CD4-positive, alpha-beta T cell (primary cell): Measurements from ENCODE around the gene RPGRIP1L. TPM values are rescaled to one million over a fixed set of nuclear protein-coding genes. Genes with fewer than 3 reads are reported as not detected.

Source experiments
- ATAC-seq: fragments of 200-7000 bp; cut with Tn5 transposase; one replicate; pipeline ENCODE4 v1.10.0; 2022; ENCODE audit warnings: mild to moderate bottlenecking; ENCODE audit not compliant: poor library complexity
- CTCF ChIA-PET: fragments of 350-600 bp; sonication (Branson Sonifier 250); formaldehyde crosslinking; loops from one replicate; lab custom pipeline; 2021; ENCODE audit warnings: antibody characterized with exemption, inconsistent platforms; lab: Charles Lee
- POLR2A ChIA-PET: fragments of 350-600 bp; sonication (Branson Sonifier 250); formaldehyde crosslinking; loops from one replicate; lab custom pipeline; 2021; ENCODE audit warnings: antibody characterized with exemption, inconsistent platforms; lab: Charles Lee
- DNase-seq, 14 experiments: peaks; one replicate each; pipeline ENCODE4 v3.0.0-alpha.2; 2013 to 2020; ENCODE audit warnings: mixed read lengths in 2 of 14
- H3K27ac ChIP-seq, 2 donors: one replicate each; pipeline versions ENCODE4 v1.5.1 to v1.7.0; 2013; ENCODE audit warnings: low read length in 2 of 2, low read depth in 1 of 2, mild to moderate bottlenecking in 1 of 2
- H3K27me3 ChIP-seq, 2 experiments: 1 replicate in 1 of 2; 2 replicates in 1 of 2; pipeline versions ENCODE4 v1.6.1 to v1.7.0; 2013; ENCODE audit warnings: low read length in 2 of 2, control low read depth in 1 of 2, mild to moderate bottlenecking in 1 of 2, moderate library complexity in 1 of 2; ENCODE audit not compliant: insufficient read depth in 2 of 2, control insufficient read depth in 1 of 2
- H3K36me3 ChIP-seq: one replicate; pipeline ENCODE4 v1.6.1; 2013; ENCODE audit warnings: low read length, control low read depth; ENCODE audit not compliant: insufficient read depth
- H3K4me1 ChIP-seq: one replicate; pipeline ENCODE4 v1.6.1; 2013; ENCODE audit warnings: low read length, control low read depth; ENCODE audit not compliant: insufficient read depth
- H3K4me3 ChIP-seq: one replicate; pipeline ENCODE4 v1.5.1; 2013; ENCODE audit warnings: mild to moderate bottlenecking, low read length, moderate library complexity
- H3K9me3 ChIP-seq, 2 experiments: 1 replicate in 1 of 2; 2 replicates in 1 of 2; pipeline versions ENCODE4 v1.6.1 to v1.7.0; 2013; ENCODE audit warnings: low read length in 2 of 2, mild to moderate bottlenecking in 2 of 2, control low read depth in 1 of 2, moderate library complexity in 1 of 2; ENCODE audit not compliant: control insufficient read depth in 1 of 2, insufficient read depth in 1 of 2
- H3K27ac Mint-ChIP-seq: one replicate; pipeline ENCODE4 v1.8.0; 2020; ENCODE audit warnings: mixed read lengths
- H3K27me3 Mint-ChIP-seq: one replicate; pipeline ENCODE4 v1.8.0; 2021; ENCODE audit warnings: mixed read lengths
- H3K36me3 Mint-ChIP-seq: one replicate; pipeline ENCODE4 v1.8.0; 2021; ENCODE audit warnings: low read depth, mixed read lengths
- H3K4me1 Mint-ChIP-seq: one replicate; pipeline ENCODE4 v1.8.0; 2021; ENCODE audit warnings: low read depth, mixed read lengths
- H3K4me3 Mint-ChIP-seq: one replicate; pipeline ENCODE4 v1.8.0; 2020; ENCODE audit warnings: mild to moderate bottlenecking, mixed read lengths
- H3K9me3 Mint-ChIP-seq: one replicate; pipeline ENCODE4 v1.8.0; 2020; ENCODE audit warnings: mixed read lengths
- intact Hi-C, 2 experiments: fragments of 100-400 bp; cut with DNase I in 1 of 2; cut with micrococcal nuclease in 1 of 2; formaldehyde crosslinking; loops; one replicate each; pipeline versions ENCODE4 v1.15.1 to v1.9.0; 2023 to 2025; cut with DNase I, micrococcal nuclease
- total RNA-seq, 174 experiments: library from RNA in 2 of 174; stranded (reverse) in 2 of 174; gene quantifications; one replicate each; pipeline ENCODE4 v1.2.3 and lab custom pipeline; 2021 to 2026
- TF ChIP-seq, protein P1 (sequence below): fragments of 200-600 bp; IDR thresholded peaks from one replicate; pipeline ENCODE4 v1.8.0; 2022; ENCODE audit warnings: antibody characterized with exemption, mild to moderate bottlenecking

RPGRIP1L gene
- total RNA-seq, 2 experiments from 2014 or later = 2.4 to 2.5 TPM

DNA sequence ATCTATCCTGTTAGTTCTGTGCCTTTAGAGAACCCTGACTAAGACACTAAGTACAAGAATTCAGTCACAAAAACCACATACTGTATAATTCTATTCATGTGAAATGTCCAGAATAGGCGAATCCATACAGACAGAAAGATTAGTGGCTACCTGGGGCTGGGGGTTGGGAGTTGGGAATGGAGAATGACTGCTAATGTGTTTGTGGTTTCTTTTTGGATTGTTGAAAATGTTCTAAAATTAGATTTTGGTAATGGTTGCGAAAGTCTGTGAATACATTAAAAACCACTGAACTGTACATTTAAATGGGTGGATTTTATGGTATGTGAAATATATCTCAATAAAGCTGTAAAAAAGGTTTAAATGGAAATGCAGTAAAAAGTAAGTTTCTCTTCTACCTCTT lies 120.3 kb downstream of the RPGRIP1L start:
- TF ChIP-seq, protein P1, sequence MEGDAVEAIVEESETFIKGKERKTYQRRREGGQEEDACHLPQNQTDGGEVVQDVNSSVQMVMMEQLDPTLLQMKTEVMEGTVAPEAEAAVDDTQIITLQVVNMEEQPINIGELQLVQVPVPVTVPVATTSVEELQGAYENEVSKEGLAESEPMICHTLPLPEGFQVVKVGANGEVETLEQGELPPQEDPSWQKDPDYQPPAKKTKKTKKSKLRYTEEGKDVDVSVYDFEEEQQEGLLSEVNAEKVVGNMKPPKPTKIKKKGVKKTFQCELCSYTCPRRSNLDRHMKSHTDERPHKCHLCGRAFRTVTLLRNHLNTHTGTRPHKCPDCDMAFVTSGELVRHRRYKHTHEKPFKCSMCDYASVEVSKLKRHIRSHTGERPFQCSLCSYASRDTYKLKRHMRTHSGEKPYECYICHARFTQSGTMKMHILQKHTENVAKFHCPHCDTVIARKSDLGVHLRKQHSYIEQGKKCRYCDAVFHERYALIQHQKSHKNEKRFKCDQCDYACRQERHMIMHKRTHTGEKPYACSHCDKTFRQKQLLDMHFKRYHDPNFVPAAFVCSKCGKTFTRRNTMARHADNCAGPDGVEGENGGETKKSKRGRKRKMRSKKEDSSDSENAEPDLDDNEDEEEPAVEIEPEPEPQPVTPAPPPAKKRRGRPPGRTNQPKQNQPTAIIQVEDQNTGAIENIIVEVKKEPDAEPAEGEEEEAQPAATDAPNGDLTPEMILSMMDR = no peak
- Mint-ChIP-seq H3K27me3 (no peaks in the 10 kb centered on the region), H3K36me3 (no peaks in the 10 kb centered on the region), H3K27ac (no peak overlapping the region), H3K4me1 (no peaks in the 10 kb centered on the region), H3K4me3 (no peak overlapping the region), H3K9me3 (no peaks in the 10 kb centered on the region)
- no peaks in the 10 kb centered on the region for H3K9me3 ChIP-seq
- H3K27me3 ChIP-seq = no peaks in the 10 kb centered on the region
- no peaks in the 10 kb centered on the region for H3K36me3 ChIP-seq
- POLR2A ChIA-PET = no interaction called here
- CTCF ChIA-PET = no interaction called here
- ATAC-seq = no peak
- H3K4me1 ChIP-seq = no peaks in the 10 kb centered on the region
- intact Hi-C loops = no loop called here
- no peak for DNase-seq
- H3K27ac ChIP-seq = no peak overlapping the region
- H3K4me3 ChIP-seq = no peak overlapping the region

DNA sequence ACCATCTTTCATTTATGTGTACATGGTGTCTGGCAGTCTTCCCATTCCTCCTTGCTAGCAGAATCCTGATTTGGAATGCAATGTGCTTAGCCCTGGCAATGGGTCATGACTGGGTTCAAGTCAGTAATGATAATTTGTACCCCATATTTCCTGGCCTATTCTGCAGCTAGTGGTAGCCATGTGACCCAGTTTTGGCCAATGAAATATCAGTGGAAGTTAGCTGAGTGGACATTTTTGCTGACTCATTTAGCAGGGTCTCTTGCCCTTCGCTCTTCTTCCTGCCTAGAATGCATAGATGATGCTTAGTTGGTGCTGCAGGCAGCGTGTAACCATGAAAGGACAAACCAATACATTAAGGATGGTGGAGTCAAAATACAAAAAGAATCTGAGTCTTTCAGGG lies 121.9 kb downstream of the RPGRIP1L start:
- intact Hi-C loops = no loop called here
- DNase-seq (no peak), ATAC-seq (no peak)
- ChIA-PET CTCF (no interaction called here), POLR2A (no interaction called here)
- no peaks in the 10 kb centered on the region for H3K27me3 ChIP-seq
- H3K4me1 ChIP-seq = no peaks in the 10 kb centered on the region
- Mint-ChIP-seq H3K27me3 (no peaks in the 10 kb centered on the region), H3K4me3 (no peak overlapping the region), H3K27ac (no peak overlapping the region), H3K9me3 (no peaks in the 10 kb centered on the region), H3K36me3 (no peaks in the 10 kb centered on the region), H3K4me1 (no peaks in the 10 kb centered on the region)
- H3K27ac ChIP-seq = no peak overlapping the region
- TF ChIP-seq, protein P1 = no peak
- no peaks in the 10 kb centered on the region for H3K36me3 ChIP-seq
- H3K4me3 ChIP-seq = no peak overlapping the region
- no peaks in the 10 kb centered on the region for H3K9me3 ChIP-seq

DNA sequence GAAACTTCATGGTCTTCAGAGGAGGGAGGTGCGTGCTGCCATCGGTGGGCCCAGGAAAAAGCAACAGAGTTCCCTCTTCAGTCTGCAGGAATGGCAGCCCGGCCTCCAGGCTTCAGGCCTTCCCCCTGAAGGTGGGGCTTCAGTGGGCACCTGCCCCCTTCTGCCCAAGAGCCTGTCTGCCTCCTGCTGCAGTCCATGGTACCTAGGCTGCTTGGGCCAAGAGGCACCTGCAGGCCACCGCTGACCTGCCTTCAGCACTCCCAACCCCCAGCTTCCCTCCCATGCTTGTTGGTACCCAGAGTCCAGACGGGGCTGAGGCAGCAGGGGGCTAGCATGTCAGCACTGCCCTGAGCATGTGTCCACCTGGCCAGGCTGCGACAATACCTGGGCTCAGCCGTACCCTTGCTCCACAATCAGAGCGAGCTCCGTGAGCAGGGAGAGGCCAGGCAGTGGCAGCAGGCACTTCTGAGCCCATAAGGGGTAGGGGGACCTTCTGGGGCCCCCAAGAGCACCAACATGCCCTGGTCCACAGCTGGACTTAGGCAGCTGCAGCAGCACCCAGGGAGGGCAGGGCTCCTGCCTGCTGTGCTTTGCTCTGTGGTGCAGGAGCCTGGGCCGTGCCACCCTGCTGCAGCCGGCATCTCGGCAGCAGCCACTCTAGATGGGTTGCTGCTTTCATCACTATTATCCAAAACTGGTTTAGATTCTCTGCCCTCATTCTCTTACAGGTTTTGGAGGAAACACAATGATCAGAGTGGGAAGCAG lies 123.4 kb downstream of the RPGRIP1L start:
- ChIA-PET CTCF (no interaction called here), POLR2A (no interaction called here)
- no peaks in the 10 kb centered on the region for H3K9me3 ChIP-seq
- no peaks in the 10 kb centered on the region for H3K4me1 ChIP-seq
- ATAC-seq (no peak), DNase-seq (peak in 1 of 14 experiments; percentile 7)
- no peaks in the 10 kb centered on the region for H3K27me3 ChIP-seq
- no peak overlapping the region for H3K4me3 ChIP-seq
- Mint-ChIP-seq H3K4me3 (no peak overlapping the region), H3K27me3 (no peaks in the 10 kb centered on the region), H3K27ac (no peak overlapping the region), H3K36me3 (no peaks in the 10 kb centered on the region), H3K9me3 (no peaks in the 10 kb centered on the region), H3K4me1 (no peaks in the 10 kb centered on the region)
- intact Hi-C loops = no loop called here
- H3K36me3 ChIP-seq = no peaks in the 10 kb centered on the region
- H3K27ac ChIP-seq = no peak overlapping the region
- TF ChIP-seq, protein P1 = no peak
